ENCODE data around the gene WWC2.

DNA sequence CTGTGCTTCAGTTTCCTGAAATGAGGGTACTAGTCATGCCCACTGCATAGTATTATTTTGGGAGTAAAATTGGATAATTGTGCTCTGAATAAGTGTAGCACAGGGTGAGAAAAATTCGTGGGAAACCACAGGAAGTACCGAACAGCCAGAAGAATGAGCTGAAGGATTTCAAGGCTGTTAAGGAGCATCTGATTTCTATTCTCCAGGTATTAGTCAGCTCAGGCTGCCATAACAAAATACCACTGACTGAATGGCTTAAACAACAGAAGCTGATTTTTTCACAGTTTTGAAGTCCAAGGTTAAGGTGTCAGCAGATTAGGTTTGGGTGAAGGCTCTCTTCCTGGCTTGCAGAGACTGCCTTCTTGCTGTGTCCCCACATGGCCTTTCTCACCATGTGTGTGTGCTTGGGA lies 41.9 kb downstream of the WWC2 start:
- TF ChIP-seq, protein P1, sequence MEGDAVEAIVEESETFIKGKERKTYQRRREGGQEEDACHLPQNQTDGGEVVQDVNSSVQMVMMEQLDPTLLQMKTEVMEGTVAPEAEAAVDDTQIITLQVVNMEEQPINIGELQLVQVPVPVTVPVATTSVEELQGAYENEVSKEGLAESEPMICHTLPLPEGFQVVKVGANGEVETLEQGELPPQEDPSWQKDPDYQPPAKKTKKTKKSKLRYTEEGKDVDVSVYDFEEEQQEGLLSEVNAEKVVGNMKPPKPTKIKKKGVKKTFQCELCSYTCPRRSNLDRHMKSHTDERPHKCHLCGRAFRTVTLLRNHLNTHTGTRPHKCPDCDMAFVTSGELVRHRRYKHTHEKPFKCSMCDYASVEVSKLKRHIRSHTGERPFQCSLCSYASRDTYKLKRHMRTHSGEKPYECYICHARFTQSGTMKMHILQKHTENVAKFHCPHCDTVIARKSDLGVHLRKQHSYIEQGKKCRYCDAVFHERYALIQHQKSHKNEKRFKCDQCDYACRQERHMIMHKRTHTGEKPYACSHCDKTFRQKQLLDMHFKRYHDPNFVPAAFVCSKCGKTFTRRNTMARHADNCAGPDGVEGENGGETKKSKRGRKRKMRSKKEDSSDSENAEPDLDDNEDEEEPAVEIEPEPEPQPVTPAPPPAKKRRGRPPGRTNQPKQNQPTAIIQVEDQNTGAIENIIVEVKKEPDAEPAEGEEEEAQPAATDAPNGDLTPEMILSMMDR (IDR thresholded peaks at IDR 0.05), result no peak
- TF ChIP-seq TCF7L2 (IDR thresholded peaks at IDR 0.05; ENCODE audit: low read depth, low read length) (no peak), POLR2AphosphoS5 (IDR thresholded peaks at IDR 0.05; ENCODE audit: low read depth, low read length) (no peak)
